Measurements from ENCODE around the gene PTTG1. TPM values are rescaled to one million over a fixed set of nuclear protein-coding genes. Genes with fewer than 3 reads are reported as not detected.

The PTTG1 gene
- total RNA-seq, result 329 and 398 TPM in 2 replicates

DNA sequence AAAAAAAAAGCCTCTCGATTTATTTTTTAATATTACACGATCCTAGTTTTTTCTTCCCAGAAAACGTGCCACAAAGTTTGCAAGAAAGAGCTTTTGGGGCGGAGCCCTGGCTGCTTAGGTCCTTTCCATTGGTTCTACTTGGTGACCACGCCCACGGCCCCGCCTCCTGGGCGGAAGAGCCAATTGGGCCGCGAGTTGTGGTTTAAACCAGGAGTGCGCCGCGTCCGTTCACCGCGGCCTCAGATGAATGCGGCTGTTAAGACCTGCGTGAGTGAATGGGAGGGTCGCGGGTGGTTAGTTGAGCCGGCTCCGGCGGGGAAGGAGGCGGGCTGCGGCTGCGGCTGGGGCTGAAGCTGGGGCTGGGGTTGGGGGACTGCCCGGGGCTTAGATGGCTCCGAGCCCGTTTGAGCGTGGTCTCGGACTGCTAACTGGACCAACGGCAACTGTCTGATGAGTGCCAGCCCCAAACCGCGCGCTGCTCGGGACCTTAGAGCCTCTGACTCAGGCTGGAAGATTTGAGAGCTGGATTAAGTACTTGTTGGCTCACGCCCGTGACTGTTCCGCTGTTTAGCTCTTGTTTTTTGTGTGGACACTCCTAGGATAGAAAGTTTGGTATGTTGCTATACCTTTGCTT lies at the start of gene PTTG1:
TSS of gene PTTG1 (plus strand) at position 231 of the 634 bp plus-strand sequence. CDS start 458 bp downstream, outside the sequence.

GRCh38 chr5:160399402-160400353 lies 22.0 kb upstream of the PTTG1 start, which contains the start of gene FAM200C:
Gene FAM200C (minus strand): TSS chr5:160400054. CDS start chr5:160395490, 4,564 bp downstream.

GRCh38 chr5:160418561-160419457 lies 2.8 kb upstream of the PTTG1 start, which contains the start of gene SLU7:
Gene SLU7 (minus strand): TSS chr5:160419081. CDS start chr5:160415294, 3,787 bp downstream.

Small RNA genes lying within 50 kb of the gene (small RNA-seq; reads per million reads assigned to genes)
- not detected for gene MIR3142

Other genes with a start within 250 kb of the PTTG1 start
- not detected in 2 replicates for gene FABP6, start 192.3 kb upstream of the PTTG1 start, total RNA-seq
- gene CCNJL, start 109.3 kb upstream of the PTTG1 start, total RNA-seq, result 4.0 TPM in 2 replicates
- gene C1QTNF2, start 51.2 kb upstream of the PTTG1 start, total RNA-seq, result not detected in 2 replicates
- gene FAM200C, start 21.8 kb upstream of the PTTG1 start, total RNA-seq, result 2.9 and 4.1 TPM in 2 replicates
- 61.0 and 66.6 TPM in 2 replicates for gene SLU7, start 2.8 kb upstream of the PTTG1 start, total RNA-seq